Keratinocyte (primary cell): Measurements from ENCODE around the gene FAXC. TPM values are rescaled to one million over a fixed set of nuclear protein-coding genes. Genes with fewer than 3 reads are reported as not detected.

Experiments used
- DNase-seq: peaks from one replicate; pipeline ENCODE4 v3.0.0-alpha.2; 2011; ENCODE audit warnings: low read depth, missing footprints, low spot score
- FAIRE-seq: peaks from 2 replicates; lab custom pipeline; 2011; peaks lifted over from hg19 to GRCh38; lab: Jason Lieb, UNC
- H2AFZ ChIP-seq: 2 replicates; pipeline ENCODE4 v1.6.0; 2012; ENCODE audit warnings: low read length, control low read depth, inconsistent platforms; ENCODE audit not compliant: control insufficient read depth
- H3K27ac ChIP-seq: 2 replicates; pipeline ENCODE4 v1.5.1; 2011; ENCODE audit warnings: low read length; ENCODE audit not compliant: control insufficient read depth, insufficient read depth
- H3K27me3 ChIP-seq: 3 replicates; pipeline ENCODE4 v1.6.0; 2011; ENCODE audit warnings: low read length; ENCODE audit not compliant: control insufficient read depth, insufficient read depth; ENCODE audit errors: extremely low read depth
- H3K36me3 ChIP-seq, 2 experiments: 2 replicates in 1 of 2; 3 replicates in 1 of 2; pipeline ENCODE4 v1.5.1; 2011; ENCODE audit warnings: low read length in 2 of 2, mild to moderate bottlenecking in 1 of 2; ENCODE audit not compliant: control insufficient read depth in 2 of 2, insufficient read depth in 2 of 2; ENCODE audit errors: extremely low read depth in 1 of 2
- H3K4me1 ChIP-seq: 3 replicates; pipeline ENCODE4 v1.5.1; 2011; ENCODE audit warnings: low read length; ENCODE audit not compliant: control insufficient read depth, insufficient read depth; ENCODE audit errors: extremely low read depth
- H3K4me2 ChIP-seq: 3 replicates; pipeline ENCODE4 v1.6.0; 2011; ENCODE audit warnings: low read depth, low read length; ENCODE audit not compliant: control insufficient read depth, insufficient read depth; ENCODE audit errors: extremely low read depth
- H3K4me3 ChIP-seq, 3 experiments: fragments of 200-600 bp in 1 of 3; sonication (generic) in 1 of 3; 2 replicates in 2 of 3; 3 replicates in 1 of 3; pipeline ENCODE4 v1.5.1; 2011 to 2016; ENCODE audit warnings: low read length in 3 of 3, mild to moderate bottlenecking in 3 of 3, control low read depth in 2 of 3, inconsistent platforms in 1 of 3, low read depth in 1 of 3, mixed read lengths in 1 of 3, mixed run types in 1 of 3, moderate library complexity in 1 of 3; ENCODE audit not compliant: control insufficient read depth in 2 of 3, insufficient read depth in 2 of 3; ENCODE audit errors: extremely low read depth in 1 of 3
- H3K79me2 ChIP-seq: 2 replicates; pipeline ENCODE4 v1.6.0; 2012; ENCODE audit warnings: low read length; ENCODE audit not compliant: control insufficient read depth, insufficient read depth
- H3K9ac ChIP-seq: 3 replicates; pipeline ENCODE4 v1.6.0; 2011; ENCODE audit warnings: low read length; ENCODE audit not compliant: control insufficient read depth, insufficient read depth; ENCODE audit errors: extremely low read depth
- H3K9me1 ChIP-seq: 3 replicates; pipeline ENCODE4 v1.6.0; 2011; ENCODE audit warnings: low read length; ENCODE audit not compliant: control insufficient read depth, insufficient read depth; ENCODE audit errors: extremely low read depth
- H3K9me3 ChIP-seq: 2 replicates; pipeline ENCODE4 v1.5.1; 2012; ENCODE audit warnings: low read depth, low read length; ENCODE audit not compliant: control insufficient read depth
- H4K20me1 ChIP-seq: 3 replicates; pipeline ENCODE4 v1.6.0; 2011; ENCODE audit warnings: low read length; ENCODE audit not compliant: control insufficient read depth, insufficient read depth; ENCODE audit errors: extremely low read depth
- CTCF ChIP-seq, 3 experiments: IDR thresholded peaks in 1 of 3; conservative IDR thresholded peaks in 1 of 3; optimal IDR thresholded peaks in 1 of 3; 2 replicates in 2 of 3; 3 replicates in 1 of 3; pipeline versions ENCODE3 to v1.5.1; 2011; ENCODE audit warnings: low read length in 3 of 3, mild to moderate bottlenecking in 3 of 3, moderate library complexity in 2 of 3, control low read depth in 1 of 3, inconsistent platforms in 1 of 3; ENCODE audit not compliant: insufficient read depth in 2 of 3; ENCODE audit errors: extremely low read depth in 1 of 3
- EZH2 ChIP-seq: IDR thresholded peaks from one replicate; pipeline ENCODE4 v1.6.1; 2012; ENCODE audit warnings: inconsistent platforms, mild to moderate bottlenecking, low read length, moderate library complexity
- dilution Hi-C: fragments of 300-500 bp; cut with MboI; formaldehyde crosslinking; loops from one replicate; pipeline ENCODE4 v1.7.0; 2020; ENCODE audit warnings: low sequenced_read_pairs; ENCODE audit not compliant: extremely low pct_ligation_motif_present
- polyA plus RNA-seq, 5 experiments: library from polyadenylated mRNA; depleted of rRNA in 3 of 5; stranded (reverse) in 3 of 5; stranded (forward) in 1 of 5; unstranded in 1 of 5; fragments of >200 nt; gene quantifications; 1 replicate in 1 of 5; 2 replicates in 3 of 5; 3 replicates in 1 of 5; pipeline versions ENCODE4 v1.2.1 to v1.2.3, GENCODE V29; 2011 to 2012; ENCODE audit warnings: missing spikeins in 2 of 5, low read depth in 1 of 5, low replicate concordance in 1 of 5

FAXC gene
- polyA plus RNA-seq, 1 donor (not counting 4 experiments of a cell fraction or from before 2014, with no cell fraction given), result 8.3 TPM

DNA sequence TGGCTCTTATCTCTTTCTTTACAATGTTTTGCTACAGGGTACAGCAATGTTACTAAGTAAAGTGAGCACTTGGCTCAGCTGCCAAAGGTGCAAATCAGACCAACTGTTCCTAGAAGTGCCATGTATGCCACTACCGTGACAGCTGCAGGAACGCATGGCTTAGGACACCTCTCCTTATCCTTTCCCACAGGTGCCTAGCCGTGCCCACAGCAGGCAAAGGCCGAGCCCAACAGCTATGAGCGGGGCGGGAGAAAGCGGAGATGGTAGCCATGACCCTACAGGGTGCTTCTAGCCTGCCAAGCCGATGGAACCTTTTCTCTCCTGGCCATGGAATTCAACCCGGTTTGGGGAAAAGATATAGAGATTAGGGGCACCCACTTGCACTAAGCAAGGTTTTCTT, 97.1 kb downstream of the FAXC start:
- dilution Hi-C loops, result loop anchor here (5.0 kb wide), 1 partner anchor 95 kb away; no protein-coding TSS in a partner anchor
- no peaks in the 10 kb centered on the region for H3K27me3 ChIP-seq

DNA sequence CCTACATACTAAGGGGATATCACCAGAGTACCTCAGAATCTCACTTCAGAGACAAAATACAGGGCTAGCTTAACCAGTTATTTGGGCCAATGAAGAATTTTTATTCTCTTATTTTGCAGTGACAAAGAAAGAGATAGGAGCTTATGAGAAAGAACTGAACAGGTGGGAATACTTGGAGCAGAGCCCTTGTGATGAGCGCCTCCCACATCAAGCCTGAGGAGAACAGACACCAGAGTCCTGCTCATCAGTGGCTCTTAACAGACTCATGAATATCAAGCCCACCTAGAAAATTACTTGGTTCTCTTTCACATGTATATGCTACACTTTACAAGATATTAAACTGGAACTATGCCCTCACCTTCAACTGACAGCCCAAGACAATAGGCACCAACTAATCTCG, 99.0 kb downstream of the FAXC start:
- no peak overlapping the region for H3K4me3 ChIP-seq
- no peak for DNase-seq

More for the DNA sequence above, 97.1 kb downstream of the FAXC start:
- no peak for TF ChIP-seq EZH2
- no peak for TF ChIP-seq CTCF (optimal IDR thresholded peaks at IDR 0.05 in 1 of 3, IDR thresholded peaks at IDR 0.05 in 1 of 3, conservative IDR thresholded peaks at IDR 0.05 in 1 of 3; ENCODE audit: extremely low read depth in 1 of 3, insufficient read depth in 2 of 3, low read length in 3 of 3)
- H2AFZ ChIP-seq, result no peak overlapping the region
- no peaks in the 10 kb centered on the region for H3K9me1 ChIP-seq
- H3K4me1 ChIP-seq, result no peaks in the 10 kb centered on the region
- no peak overlapping the region for H3K4me3 ChIP-seq
- no peak overlapping the region for H3K27ac ChIP-seq
- no peak overlapping the region for H3K4me2 ChIP-seq
- H3K9me3 ChIP-seq, result no peaks in the 10 kb centered on the region
- H3K79me2 ChIP-seq, result no peaks in the 10 kb centered on the region
- no peaks in the 10 kb centered on the region for H4K20me1 ChIP-seq
- no peak for FAIRE-seq
- no peak for DNase-seq
- no peaks in the 10 kb centered on the region for H3K36me3 ChIP-seq
- no peak overlapping the region for H3K9ac ChIP-seq

More for the DNA sequence above, 99.0 kb downstream of the FAXC start:
- Histone ChIP-seq H3K9ac (no peak overlapping the region), H3K9me3 (no peaks in the 10 kb centered on the region), H4K20me1 (no peaks in the 10 kb centered on the region), H2AFZ (no peak overlapping the region), H3K4me1 (no peaks in the 10 kb centered on the region), H3K36me3 (no peaks in the 10 kb centered on the region), H3K27me3 (no peaks in the 10 kb centered on the region), H3K27ac (no peak overlapping the region), H3K4me2 (no peak overlapping the region), H3K9me1 (no peaks in the 10 kb centered on the region), H3K79me2 (no peaks in the 10 kb centered on the region)
- no peak for TF ChIP-seq CTCF (optimal IDR thresholded peaks at IDR 0.05 in 1 of 3, IDR thresholded peaks at IDR 0.05 in 1 of 3, conservative IDR thresholded peaks at IDR 0.05 in 1 of 3; ENCODE audit: extremely low read depth in 1 of 3, insufficient read depth in 2 of 3, low read length in 3 of 3)
- TF ChIP-seq EZH2, result no peak
- dilution Hi-C loops, result loop anchor here (5.0 kb wide), 1 partner anchor 93 kb away; no protein-coding TSS in a partner anchor
- FAIRE-seq, result no peak
